GM12878 (cell line): Measurements from ENCODE around the gene RNASEH2B. TPM values are rescaled to one million over a fixed set of nuclear protein-coding genes. Genes with fewer than 3 reads are reported as not detected.

Source experiments
- ATAC-seq: fragments of 200-7000 bp; cut with Tn5 transposase; 3 replicates; pipeline ENCODE4 v1.9.1; 2020; ENCODE audit warnings: mild to moderate bottlenecking, moderate library complexity
- BruUV-seq: library from RNA; stranded (reverse); fragments of 400-500 nt; replicated peaks from 2 replicates; lab custom pipeline; 2021; lab: Mats Ljungman, UMichigan
- CTCF ChIA-PET: fragments of 300-600 bp; sonication (Branson Sonifier 250); formaldehyde crosslinking; extraction: SDS; loops from one replicate; lab custom pipeline; 2021; ENCODE audit warnings: inconsistent platforms; lab: Yijun Ruan, JAX
- POLR2A ChIA-PET: fragments of 350-600 bp; formaldehyde crosslinking; extraction: SDS; loops from one replicate; lab custom pipeline; 2021; ENCODE audit warnings: inconsistent platforms; lab: Charles Lee
- RAD21 ChIA-PET: fragments of 300-600 bp; sonication (Branson Sonifier 250); formaldehyde crosslinking; loops from one replicate; lab custom pipeline; 2023; ENCODE audit warnings: antibody characterized with exemption; ENCODE audit not compliant: unreplicated experiment; lab: Charles Lee
- SMC1A ChIA-PET: fragments of 300-600 bp; sonication (Branson Sonifier 250); formaldehyde crosslinking; loops from one replicate; lab custom pipeline; 2023; ENCODE audit not compliant: unreplicated experiment, uncharacterized antibody; lab: Charles Lee
- DNase-seq: peaks from one replicate; pipeline ENCODE4 v3.0.0-alpha.2; 2011; ENCODE audit warnings: low read depth, low spot score
- FAIRE-seq: peaks from 3 replicates; lab custom pipeline; 2011; peaks lifted over from hg19 to GRCh38; lab: Jason Lieb, UNC
- H2AFZ ChIP-seq: 2 replicates; pipeline ENCODE4 v1.6.0; 2011; ENCODE audit warnings: low read depth, low read length, control low read depth; ENCODE audit not compliant: control insufficient read depth
- H3K27ac ChIP-seq: 2 replicates; pipeline ENCODE4 v1.5.1; 2011; ENCODE audit warnings: control low read depth; ENCODE audit not compliant: control insufficient read depth, insufficient read depth
- H3K27me3 ChIP-seq, 2 experiments: replicated peaks in 1 of 2; 2 replicates each; pipeline versions ENCODE4 v1.6.0 to v1.6.1; 2011; ENCODE audit warnings: low read length in 1 of 2; ENCODE audit not compliant: control insufficient read depth in 2 of 2, insufficient read depth in 2 of 2
- H3K36me3 ChIP-seq, 2 experiments: 2 replicates each; pipeline ENCODE4 v1.5.1; 2011; ENCODE audit warnings: low read length in 1 of 2; ENCODE audit not compliant: control insufficient read depth in 2 of 2, insufficient read depth in 2 of 2
- H3K4me1 ChIP-seq: 2 replicates; pipeline ENCODE4 v1.6.1; 2011; ENCODE audit warnings: mild to moderate bottlenecking, low read length, moderate library complexity, mixed read lengths; ENCODE audit not compliant: control insufficient read depth, insufficient read depth
- H3K4me2 ChIP-seq: 2 replicates; pipeline ENCODE4 v1.6.0; 2011; ENCODE audit warnings: control low read depth; ENCODE audit not compliant: control insufficient read depth, insufficient read depth
- H3K4me3 ChIP-seq: fragments of 200-600 bp; sonication (generic); 2 replicates; pipeline ENCODE4 v1.5.1; 2016
- H3K79me2 ChIP-seq: 2 replicates; pipeline ENCODE4 v1.6.0; 2011; ENCODE audit warnings: low read length; ENCODE audit not compliant: control insufficient read depth, insufficient read depth
- H3K9ac ChIP-seq: 2 replicates; pipeline ENCODE4 v1.8.0; 2011; ENCODE audit warnings: low read length, control low read depth, mixed read lengths; ENCODE audit not compliant: control insufficient read depth, insufficient read depth
- H3K9me3 ChIP-seq: replicated peaks from 3 replicates; pipeline ENCODE4 v1.5.1; 2011; ENCODE audit warnings: mild to moderate bottlenecking, low read length; ENCODE audit not compliant: control insufficient read depth, insufficient read depth
- H4K20me1 ChIP-seq: 2 replicates; pipeline ENCODE4 v1.6.0; 2011; ENCODE audit not compliant: control insufficient read depth, insufficient read depth
- ASH2L ChIP-seq: fragments of 300-600, 200-600 bp; sonication (generic); IDR thresholded peaks from 2 replicates; pipeline ENCODE4 v1.6.1; 2017; ENCODE audit warnings: low read depth, mild to moderate bottlenecking, borderline replicate concordance
- BACH1 ChIP-seq: fragments of 450-650 bp; IDR thresholded peaks from 2 replicates; pipeline ENCODE4 v1.6.1; 2017; ENCODE audit warnings: mild to moderate bottlenecking, borderline replicate concordance
- BRCA1 ChIP-seq: IDR thresholded peaks from 2 replicates; pipeline ENCODE4 v1.6.1; 2011; ENCODE audit warnings: low read depth, low read length, improper control_type of control experiment
- CEBPB ChIP-seq, 2 experiments: fragments of 150-350 bp in 1 of 2; IDR thresholded peaks; 2 replicates each; pipeline ENCODE4 v1.6.1; 2012 to 2014; ENCODE audit warnings: low read depth in 2 of 2, low read length in 2 of 2, borderline replicate concordance in 1 of 2, inconsistent platforms in 1 of 2
- ELK1 ChIP-seq: IDR thresholded peaks from 2 replicates; pipeline ENCODE4 v1.6.1; 2012; ENCODE audit warnings: low read depth, low read length, improper control_type of control experiment
- ESRRA ChIP-seq: IDR thresholded peaks from 2 replicates; pipeline ENCODE4 v1.6.1; 2012; ENCODE audit warnings: mild to moderate bottlenecking, low read length, improper control_type of control experiment
- EZH2 ChIP-seq: IDR thresholded peaks from 2 replicates; pipeline ENCODE4 v1.6.1; 2012; ENCODE audit warnings: low read depth, mild to moderate bottlenecking, control low read depth, inconsistent platforms, low read length, borderline replicate concordance; ENCODE audit not compliant: control insufficient read depth
- FOXK2 ChIP-seq: fragments of 450-650 bp; IDR thresholded peaks from 2 replicates; pipeline ENCODE4 v1.6.1; 2017; ENCODE audit warnings: mild to moderate bottlenecking, moderate library complexity
- MTA2 ChIP-seq: fragments of 450-650 bp; IDR thresholded peaks from 2 replicates; pipeline ENCODE4 v1.6.1; 2016; ENCODE audit warnings: low read depth, mild to moderate bottlenecking, moderate library complexity
- NFXL1 ChIP-seq: fragments of 450-650 bp; IDR thresholded peaks from 2 replicates; pipeline ENCODE4 v1.6.1; 2017; ENCODE audit warnings: antibody characterized with exemption, mild to moderate bottlenecking, borderline replicate concordance
- NR2F1 ChIP-seq: fragments of 450-650 bp; conservative IDR thresholded peaks from 2 replicates; pipeline ENCODE4 v1.6.1; 2017; ENCODE audit warnings: mild to moderate bottlenecking
- POLR2AphosphoS2 ChIP-seq: IDR thresholded peaks from 2 replicates; pipeline ENCODE4 v1.6.1; 2011; ENCODE audit warnings: low read depth, mild to moderate bottlenecking, low read length, improper control_type of control experiment, moderate library complexity
- RB1 ChIP-seq: fragments of 450-650 bp; formaldehyde crosslinking; IDR thresholded peaks from 2 replicates; pipeline ENCODE4 v1.6.1; 2017; ENCODE audit warnings: mild to moderate bottlenecking, borderline replicate concordance
- RBBP5 ChIP-seq: fragments of 200-600 bp; sonication (generic); conservative IDR thresholded peaks from 2 replicates; pipeline ENCODE4 v1.6.1; 2016
- STAT1 ChIP-seq: fragments of 450-650 bp; conservative IDR thresholded peaks from 2 replicates; pipeline ENCODE4 v1.6.1; 2014; ENCODE audit warnings: antibody characterized with exemption, mild to moderate bottlenecking
- STAT3 ChIP-seq: IDR thresholded peaks from 2 replicates; pipeline ENCODE4 v1.6.1; 2011; ENCODE audit warnings: low read depth, low read length, improper control_type of control experiment
- SUZ12 ChIP-seq: fragments of 200-600 bp; sonication (generic); IDR thresholded peaks from one replicate; pipeline ENCODE4 v1.6.1; 2018; ENCODE audit warnings: antibody characterized with exemption, mild to moderate bottlenecking; ENCODE audit not compliant: unreplicated experiment
- YY1 ChIP-seq: IDR thresholded peaks from 2 replicates; pipeline ENCODE4 v1.6.1; 2011; ENCODE audit warnings: low read depth, mild to moderate bottlenecking, low read length
- ZNF207 ChIP-seq: fragments of 450-650 bp; IDR thresholded peaks from 2 replicates; pipeline ENCODE4 v1.6.1; 2014; ENCODE audit warnings: antibody characterized with exemption, mild to moderate bottlenecking, borderline replicate concordance
- WGBS: methylation state at CpG from one replicate; pipeline ENCODE4 v1.1.6; 2016; ENCODE audit warnings: low lambda C conversion rate; ENCODE audit not compliant: insufficient replicate concordance, insufficient coverage; ENCODE audit errors: missing lambda C conversion rate; 5-methylcytosine and 5-hydroxymethylcytosine counted together
- in situ Hi-C: fragments of 300-500 bp; cut with MboI; formaldehyde crosslinking; loops from 9 replicates; pipeline ENCODE4 v1.14.3; 2018; ENCODE audit warnings: mixed read lengths
- intact Hi-C: fragments of 100-400 bp; cut with micrococcal nuclease; formaldehyde crosslinking; loops from one replicate; pipeline ENCODE4 v1.14.2; 2022; ENCODE audit not compliant: unreplicated experiment
- polyA plus RNA-seq, 11 experiments: library from polyadenylated mRNA; depleted of rRNA in 4 of 11; unstranded in 6 of 11; stranded (reverse) in 5 of 11; fragments of >200 nt; fragmentation: Nextera tagmentation in 4 of 11; fragmentation: Illumina TruSeq in 1 of 11; extraction: Ambion mirVana in 4 of 11; extraction: Trizol in 1 of 11; gene quantifications; 1 replicate in 1 of 11; 2 replicates in 10 of 11; pipeline versions ENCODE4 v1.2.1 to v1.2.3, GENCODE V29; 2011 to 2016; ENCODE audit warnings: inconsistent platforms in 2 of 11, missing spikeins in 2 of 11, low read depth in 1 of 11
- total RNA-seq, 4 experiments: library from RNA; depleted of rRNA in 3 of 4; stranded (reverse); fragments of >200 nt in 3 of 4; fragmentation: Illumina TruSeq in 1 of 4; extraction: Trizol in 1 of 4; gene quantifications; 2 replicates each; pipeline versions ENCODE4 v1.2.1 to v1.2.3, GENCODE V29; 2013 to 2021
- TF ChIP-seq, protein P1 (sequence below): fragments of 450-650 bp; IDR thresholded peaks from 2 replicates; pipeline ENCODE4 v1.6.1; 2018; ENCODE audit warnings: mild to moderate bottlenecking, low read depth, moderate library complexity; ENCODE audit not compliant: partially characterized antibody

RNASEH2B gene
- total and polyA plus RNA-seq, 10 of the 15 experiments (the other 5 are each of a cell fraction or from before 2014, with no cell fraction given) = 64.9 to 148 (median 97.3) TPM

- POLR2A ChIA-PET = no interaction called here
Observed at GRCh38 chr13:50927701-50928100, 18.1 kb downstream of the RNASEH2B start.

More at GRCh38 chr13:50927701-50928100, 18.1 kb downstream of the RNASEH2B start:
- no TSS peak for BruUV-seq
- ChIA-PET SMC1A (interaction anchor here (0.6 to 2.1 kb wide), 6 partner anchors 12 to 127 kb away, joined by 3 to 7 read pairs (median 4); no protein-coding TSS in a partner anchor), RAD21 (interaction anchor here (1.3 kb wide), 1 partner anchor 10 kb away, joined by 5 read pairs; no protein-coding TSS in a partner anchor), CTCF (interaction anchor here (1.2 kb wide), 1 partner anchor 142 kb away, joined by 3 read pairs; no protein-coding TSS in a partner anchor)
- Histone ChIP-seq H3K9me3 (peaks cover 14% of the 10 kb centered on the region), H3K27me3 (no peaks in the 10 kb centered on the region), H3K27ac (no peak overlapping the region), H3K79me2 (peaks cover 23% of the 10 kb centered on the region), H3K36me3 (peaks cover 0 to 3% of the 10 kb centered on the region in 2 experiments; a peak in 1 of 4 replicates), H2AFZ (no peak overlapping the region), H3K4me2 (no peak overlapping the region), H3K4me1 (peaks cover 3% of the 10 kb centered on the region; the same call in 1 of the 2 replicates), H3K4me3 (no peak overlapping the region), H4K20me1 (no peaks in the 10 kb centered on the region), H3K9ac (no peak overlapping the region)
- in situ Hi-C loops (no loop called here), intact Hi-C loops (no loop called here)
- ATAC-seq (no peak), FAIRE-seq (no peak), DNase-seq (no peak)
- 80% methylated on average over 2 of the region's 2 CpGs for WGBS
- TF ChIP-seq ESRRA (no peak), ZNF207 (no peak), NR2F1 (no peak), CEBPB (IDR thresholded peaks at IDR 0.05; ENCODE audit: borderline replicate concordance in 1 of 2, low read depth in 2 of 2, low read length in 2 of 2) (no peak), STAT3 (no peak), RB1 (no peak), ELK1 (no peak), YY1 (no peak), STAT1 (no peak), FOXK2 (no peak), BACH1 (no peak), EZH2 (no peak), NFXL1 (no peak), BRCA1 (no peak), RBBP5 (no peak), ASH2L (no peak), MTA2 (no peak), SUZ12 (no peak), POLR2AphosphoS2 (no peak)
- TF ChIP-seq, protein P1, sequence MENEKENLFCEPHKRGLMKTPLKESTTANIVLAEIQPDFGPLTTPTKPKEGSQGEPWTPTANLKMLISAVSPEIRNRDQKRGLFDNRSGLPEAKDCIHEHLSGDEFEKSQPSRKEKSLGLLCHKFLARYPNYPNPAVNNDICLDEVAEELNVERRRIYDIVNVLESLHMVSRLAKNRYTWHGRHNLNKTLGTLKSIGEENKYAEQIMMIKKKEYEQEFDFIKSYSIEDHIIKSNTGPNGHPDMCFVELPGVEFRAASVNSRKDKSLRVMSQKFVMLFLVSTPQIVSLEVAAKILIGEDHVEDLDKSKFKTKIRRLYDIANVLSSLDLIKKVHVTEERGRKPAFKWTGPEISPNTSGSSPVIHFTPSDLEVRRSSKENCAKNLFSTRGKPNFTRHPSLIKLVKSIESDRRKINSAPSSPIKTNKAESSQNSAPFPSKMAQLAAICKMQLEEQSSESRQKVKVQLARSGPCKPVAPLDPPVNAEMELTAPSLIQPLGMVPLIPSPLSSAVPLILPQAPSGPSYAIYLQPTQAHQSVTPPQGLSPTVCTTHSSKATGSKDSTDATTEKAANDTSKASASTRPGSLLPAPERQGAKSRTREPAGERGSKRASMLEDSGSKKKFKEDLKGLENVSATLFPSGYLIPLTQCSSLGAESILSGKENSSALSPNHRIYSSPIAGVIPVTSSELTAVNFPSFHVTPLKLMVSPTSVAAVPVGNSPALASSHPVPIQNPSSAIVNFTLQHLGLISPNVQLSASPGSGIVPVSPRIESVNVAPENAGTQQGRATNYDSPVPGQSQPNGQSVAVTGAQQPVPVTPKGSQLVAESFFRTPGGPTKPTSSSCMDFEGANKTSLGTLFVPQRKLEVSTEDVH = no peak
